Measurements from ENCODE around the gene RIPK1. TPM values are rescaled to one million over a fixed set of nuclear protein-coding genes. Genes with fewer than 3 reads are reported as not detected.
"Not testable (repeated sequence)": the region's sequence is repeated elsewhere in the genome, so short reads cannot be mapped to it uniquely, and the experiment has no call there.

RIPK1 gene
- total RNA-seq, 1 donor from 2014 or later, result 20.1 TPM

DNA sequence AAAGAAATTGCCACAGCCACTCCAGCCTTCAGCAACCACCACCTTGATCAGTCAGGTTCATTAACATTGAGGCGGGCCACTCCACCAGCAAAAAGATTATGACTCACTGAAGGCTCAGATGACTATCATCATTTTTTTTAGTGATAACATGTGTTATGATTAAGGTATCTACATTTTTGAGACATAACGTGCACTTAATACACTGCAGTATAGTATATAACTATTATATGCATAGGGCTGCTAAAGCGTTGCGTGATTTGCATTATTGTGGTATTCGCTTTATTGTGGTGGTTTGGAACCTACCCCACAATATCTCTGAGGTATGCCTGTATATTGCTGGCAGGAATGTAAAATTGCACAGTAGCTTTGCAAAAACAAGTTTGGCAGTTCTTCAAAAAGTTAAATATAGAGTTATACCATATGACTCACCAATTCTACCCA is 6.8 kb upstream of the RIPK1 start:
- H3K9me3 ChIP-seq, result no peaks in the 10 kb centered on the region
- no peaks in the 10 kb centered on the region for H3K36me3 ChIP-seq
- H3K4me3 ChIP-seq, result no peak overlapping the region
- H3K27ac ChIP-seq, result no peak overlapping the region
- DNase-seq (ENCODE audit: low spot score in 2 of 2), result no peak
- intact Hi-C loops (cut with DNase I), result loop anchor here (5.0 kb wide), 1 partner anchor 209 kb away; no protein-coding TSS in a partner anchor
- H3K4me1 ChIP-seq, result no peaks in the 10 kb centered on the region
- no peaks in the 10 kb centered on the region for H3K27me3 ChIP-seq
- TF ChIP-seq CTCF (IDR thresholded peaks at IDR 0.05), result no peak

DNA sequence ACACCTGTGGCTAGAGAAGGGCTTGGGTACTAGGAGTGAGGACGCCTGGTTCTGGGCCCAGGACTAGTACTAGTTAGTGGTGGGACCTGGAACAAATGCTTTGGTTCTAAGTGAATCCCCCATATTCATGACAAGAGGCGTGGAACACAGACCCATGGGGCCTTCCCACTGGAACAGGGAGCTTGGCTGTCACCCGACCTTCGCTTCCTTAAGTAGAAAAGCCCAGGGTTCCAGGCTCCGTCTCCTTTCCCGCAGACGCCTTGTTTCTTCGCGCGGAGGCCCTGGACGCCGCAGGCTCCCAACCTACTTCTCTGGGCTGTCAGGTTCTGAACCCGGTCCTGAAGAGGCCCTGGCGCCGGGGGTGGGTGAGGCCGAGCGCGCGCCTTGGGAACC is 5.0 kb upstream of the RIPK1 start:
- H3K36me3 ChIP-seq; H3K9me3 ChIP-seq; H3K27me3 ChIP-seq; H3K4me1 ChIP-seq; DNase-seq (ENCODE audit: low spot score in 2 of 2): not testable (repeated sequence)
- peak overlapping the region; percentile 80 to 85 for H3K4me3 ChIP-seq
- intact Hi-C loops (cut with DNase I), result loop anchor here (5.0 kb wide), 1 partner anchor 211 kb away; no protein-coding TSS in a partner anchor
- peak overlapping the region; percentile 91 to 93 for H3K27ac ChIP-seq

GRCh38 chr6:3063733-3064700 is 4.3 kb upstream of the RIPK1 start:
- Histone ChIP-seq H3K9me3 (no peaks in the 10 kb centered on the region), H3K36me3 (no peaks in the 10 kb centered on the region), H3K27me3 (no peaks in the 10 kb centered on the region), H3K4me1 (peaks cover 0 to 8% of the 10 kb centered on the region in 2 donors), H3K4me3 (peak overlapping the region; percentile 80 to 85), H3K27ac (peak overlapping the region; percentile 91 to 93)
- DNase-seq (ENCODE audit: low spot score in 2 of 2), result peak; percentile 89 to 98
- TF ChIP-seq CTCF (IDR thresholded peaks at IDR 0.05), result peak; percentile 14 to 32 (median 21)
- intact Hi-C loops (cut with DNase I), result loop anchor here (5.0 kb wide), 1 partner anchor 212 kb away; no protein-coding TSS in a partner anchor

- H3K36me3 ChIP-seq, result peaks cover 0 to 4% of the 10 kb centered on the region in 2 donors
- DNase-seq (ENCODE audit: low spot score in 2 of 2), result no peak
- H3K27ac ChIP-seq, result no peak overlapping the region
- intact Hi-C loops (cut with DNase I), result no loop called here
- H3K9me3 ChIP-seq, result no peaks in the 10 kb centered on the region
- H3K4me1 ChIP-seq, result peaks cover 13 to 34% of the 10 kb centered on the region in 2 donors
- no peak overlapping the region for H3K4me3 ChIP-seq
- no peak for TF ChIP-seq CTCF (IDR thresholded peaks at IDR 0.05)
- no peaks in the 10 kb centered on the region for H3K27me3 ChIP-seq
Measured at GRCh38 chr6:3071568-3071967, 3.3 kb downstream of the RIPK1 start.

DNA sequence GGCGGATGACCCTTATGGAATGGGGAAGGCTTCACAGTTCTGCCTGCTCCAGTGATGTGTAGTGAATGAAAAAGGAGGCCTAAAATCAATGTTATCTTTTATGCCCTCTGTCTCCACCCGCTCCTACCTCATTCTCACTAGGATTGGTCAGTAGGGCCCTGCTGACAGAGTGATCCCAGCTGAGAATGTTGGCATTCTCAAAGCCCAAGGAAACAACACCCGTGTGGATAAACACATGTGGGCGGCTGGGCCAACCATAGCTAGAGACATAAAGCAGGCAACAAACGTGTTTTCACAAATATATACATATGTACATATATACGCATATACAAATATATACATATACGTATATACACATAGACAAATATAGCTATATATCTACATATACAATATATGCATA is 4.5 kb downstream of the RIPK1 start:
- H3K9me3 ChIP-seq, result no peaks in the 10 kb centered on the region
- intact Hi-C loops (cut with DNase I), result no loop called here
- no peak for DNase-seq (ENCODE audit: low spot score in 2 of 2)

More for the DNA sequence above, 4.5 kb downstream of the RIPK1 start:
- Histone ChIP-seq H3K36me3 (peaks cover 11 to 15% of the 10 kb centered on the region in 2 donors), H3K27ac (no peak overlapping the region), H3K4me3 (no peak overlapping the region), H3K4me1 (peaks cover 13 to 26% of the 10 kb centered on the region in 2 donors), H3K27me3 (no peaks in the 10 kb centered on the region)
- TF ChIP-seq CTCF (IDR thresholded peaks at IDR 0.05), result no peak

All from ascending aorta (tissue), 2 donors.